ENCODE data around the gene TOX2. TPM values are rescaled to one million over a fixed set of nuclear protein-coding genes. Genes with fewer than 3 reads are reported as not detected.

TOX2 gene
- total RNA-seq, 1 experiment from 2014 or later: 1.7 TPM

DNA sequence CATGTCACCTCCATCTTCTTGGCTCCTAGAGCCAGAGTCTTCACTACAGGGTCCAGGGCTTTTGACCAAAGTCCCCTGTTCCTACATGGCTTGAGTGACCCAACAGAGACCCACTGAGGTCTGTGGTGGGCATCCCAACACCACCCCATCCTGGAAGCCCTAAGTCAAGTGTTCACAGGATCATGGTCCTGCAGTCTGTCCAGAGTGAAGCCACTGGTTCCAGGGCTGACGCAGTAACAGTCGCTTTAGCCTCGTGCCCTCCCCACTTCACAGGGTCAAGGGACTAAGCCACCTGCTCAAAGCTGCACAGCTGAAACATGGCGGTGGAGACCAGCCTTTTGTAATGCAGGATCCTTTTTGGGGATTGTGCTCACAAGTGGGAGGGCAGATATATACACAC, 138.4 kb downstream of the TOX2 start:
- no peak overlapping the region for H2BK5ac ChIP-seq (ENCODE audit: insufficient read length, low read length)
- H3K27ac ChIP-seq (ENCODE audit: insufficient read length, low read depth, low read length): no peak overlapping the region
- Mint-ChIP-seq H3K36me3 (ENCODE audit: insufficient read depth in 1 of 3, low read depth in 3 of 3) (no peaks in the 10 kb centered on the region), H3K4me1 (no peaks in the 10 kb centered on the region; a peak in 2 of 4 replicates), H3K4me3 (no peak overlapping the region), H3K9me3 (peaks cover 0 to 3% of the 10 kb centered on the region in 2 experiments; a peak in 1 of 5 replicates), H3K27me3 (ENCODE audit: low read depth) (no peaks in the 10 kb centered on the region), H3K27ac (no peak overlapping the region)
- WGBS (ENCODE audit: extremely low coverage, insufficient read length, low lambda C conversion rate): no CpG with 5 or more reads among the region's 4 CpGs
- no peaks in the 10 kb centered on the region for H4K20me1 ChIP-seq (ENCODE audit: control insufficient read depth, insufficient read depth, insufficient read length)
- no peak overlapping the region for H3K18ac ChIP-seq (ENCODE audit: insufficient read length, low read depth, low read length)
- no peak overlapping the region for H3K9ac ChIP-seq (ENCODE audit: extremely low read depth, insufficient read length, low read length)
- H3K56ac ChIP-seq (ENCODE audit: insufficient read length, low read depth, low read length): no peak overlapping the region
- H4K5ac ChIP-seq (ENCODE audit: insufficient read length, low read depth, low read length): no peak overlapping the region
- H3K4me2 ChIP-seq (ENCODE audit: insufficient read depth, insufficient read length, low read length): no peak overlapping the region
- no peaks in the 10 kb centered on the region for H3K79me1 ChIP-seq (ENCODE audit: insufficient read depth, low read depth, low read length, poor library complexity, severe bottlenecking)
- no peak overlapping the region for H2BK120ac ChIP-seq (ENCODE audit: low read depth, low read length, poor library complexity, severe bottlenecking)
- H2AFZ ChIP-seq (ENCODE audit: low read length): no peak overlapping the region
- H3K4ac ChIP-seq (ENCODE audit: low read depth, low read length): no peak overlapping the region
- H4K91ac ChIP-seq (ENCODE audit: insufficient read length, low read depth, low read length): no peak overlapping the region
- no peaks in the 10 kb centered on the region; the same call in 1 of the 2 replicates for H3K4me1 ChIP-seq (ENCODE audit: insufficient read depth, low read length)
- no peak overlapping the region for H3T11ph ChIP-seq (ENCODE audit: low read length)
- H3K23ac ChIP-seq (ENCODE audit: insufficient read length, low read depth, low read length): no peak overlapping the region
- H2AK5ac ChIP-seq (ENCODE audit: insufficient read length, low read length): no peak overlapping the region
- no peak overlapping the region for H4K8ac ChIP-seq (replicated peaks; ENCODE audit: insufficient read length, low read depth, low read length)
- H3K79me2 ChIP-seq (ENCODE audit: insufficient read depth, low read length): no peaks in the 10 kb centered on the region
- H3K9me3 ChIP-seq (ENCODE audit: control insufficient read depth, low read depth, low read length): no peaks in the 10 kb centered on the region
- H2BK15ac ChIP-seq (ENCODE audit: low read depth, low read length): no peak overlapping the region
- H2BK20ac ChIP-seq (ENCODE audit: low read depth, low read length, poor library complexity, severe bottlenecking): no peak overlapping the region
- TF ChIP-seq CTCF (conservative IDR thresholded peaks at IDR 0.05): no peak
- no peak for DNase-seq
- no peak overlapping the region for H2BK12ac ChIP-seq (ENCODE audit: insufficient read length, low read depth, low read length)
- H3K23me2 ChIP-seq (ENCODE audit: insufficient read length, low read depth, low read length, poor library complexity, severe bottlenecking): no peaks in the 10 kb centered on the region
- no peak overlapping the region for H3K14ac ChIP-seq (ENCODE audit: insufficient read depth, low read length)
- no peaks in the 10 kb centered on the region for H3K27me3 ChIP-seq (ENCODE audit: insufficient read depth, low read length)
